B cell (primary cell): Measurements from ENCODE around the gene IL36G. TPM values are rescaled to one million over a fixed set of nuclear protein-coding genes. Genes with fewer than 3 reads are reported as not detected.

Experiments
- ATAC-seq: fragments of 200-7000 bp; cut with Tn5 transposase; one replicate; pipeline ENCODE4 v1.10.0; 2021; ENCODE audit warnings: low read depth, mild to moderate bottlenecking, moderate number of reproducible peaks, moderate library complexity
- CTCF ChIA-PET: fragments of 350-600 bp; sonication (Branson Sonifier 250); formaldehyde crosslinking; loops from one replicate; lab custom pipeline; 2021; ENCODE audit warnings: antibody characterized with exemption, inconsistent platforms; lab: Charles Lee
- POLR2A ChIA-PET: fragments of 350-600 bp; sonication (Branson Sonifier 250); formaldehyde crosslinking; loops from one replicate; lab custom pipeline; 2021; ENCODE audit warnings: antibody characterized with exemption; lab: Charles Lee
- DNase-seq: peaks from one replicate; pipeline ENCODE4 v3.0.0; 2013
- H2AFZ ChIP-seq: 2 replicates; pipeline ENCODE4 v1.6.1; 2012; ENCODE audit warnings: mild to moderate bottlenecking, low read depth, low read length; ENCODE audit not compliant: insufficient read depth, poor library complexity, severe bottlenecking
- H3K27ac ChIP-seq, 2 donors: 1 replicate in 1 of 2; 2 replicates in 1 of 2; pipeline ENCODE4 v1.5.1; 2012 to 2013; ENCODE audit warnings: low read length in 2 of 2, mild to moderate bottlenecking in 2 of 2, moderate library complexity in 1 of 2
- H3K27me3 ChIP-seq, 4 experiments: fragments of 200-600 bp in 1 of 4; sonication (generic) in 1 of 4; replicated peaks in 1 of 4; 1 replicate in 2 of 4; 2 replicates in 2 of 4; pipeline versions ENCODE4 v1.6.1 to v1.7.0; 2013 to 2016; ENCODE audit warnings: low read length in 3 of 4, mild to moderate bottlenecking in 2 of 4, mixed read lengths in 1 of 4, moderate library complexity in 1 of 4; ENCODE audit not compliant: insufficient read depth in 4 of 4, control insufficient read depth in 3 of 4; ENCODE audit errors: control extremely low read depth in 1 of 4
- H3K36me3 ChIP-seq, 2 experiments: replicated peaks in 1 of 2; 1 replicate in 1 of 2; 2 replicates in 1 of 2; pipeline versions ENCODE4 v1.6.1 to v1.7.1; 2013; ENCODE audit warnings: low read length in 1 of 2; ENCODE audit not compliant: insufficient read depth in 2 of 2, control insufficient read depth in 1 of 2; ENCODE audit errors: control extremely low read depth in 1 of 2, extremely low read depth in 1 of 2
- H3K4me1 ChIP-seq, 2 donors: fragments of 200-600 bp in 1 of 2; sonication (generic) in 1 of 2; 1 replicate in 1 of 2; 2 replicates in 1 of 2; pipeline versions ENCODE4 v1.5.1 to v1.6.1; 2013 to 2017; ENCODE audit warnings: low read length in 2 of 2; ENCODE audit not compliant: control insufficient read depth in 2 of 2, insufficient read depth in 2 of 2
- H3K4me2 ChIP-seq: replicated peaks from 2 replicates; pipeline ENCODE3; 2012; ENCODE audit warnings: mild to moderate bottlenecking, low read depth, low read length; ENCODE audit not compliant: poor library complexity, severe bottlenecking
- H3K4me3 ChIP-seq, 5 experiments: fragments of 200-600 bp in 1 of 5; sonication (generic) in 1 of 5; 1 replicate in 3 of 5; 2 replicates in 2 of 5; pipeline versions ENCODE4 v1.5.1 to v1.7.0; 2011 to 2016; ENCODE audit warnings: low read length in 4 of 5, mild to moderate bottlenecking in 4 of 5, low read depth in 2 of 5, control low read depth in 1 of 5, moderate library complexity in 1 of 5; ENCODE audit not compliant: insufficient read depth in 1 of 5; ENCODE audit errors: control extremely low read depth in 1 of 5, extremely low read depth in 1 of 5
- H3K79me2 ChIP-seq: fragments of 200-600 bp; sonication (generic); one replicate; pipeline ENCODE4 v1.6.0; 2016; ENCODE audit warnings: low read length; ENCODE audit not compliant: control insufficient read depth, insufficient read depth
- H3K9ac ChIP-seq: fragments of 200-600 bp; sonication (generic); 2 replicates; pipeline ENCODE4 v1.6.1; 2017; ENCODE audit warnings: mild to moderate bottlenecking, low read length, moderate library complexity
- H3K9me3 ChIP-seq, 3 donors: one replicate each; pipeline versions ENCODE4 v1.6.1 to v1.7.1; 2013; ENCODE audit warnings: low read length in 2 of 3; ENCODE audit not compliant: control insufficient read depth in 2 of 3, insufficient read depth in 1 of 3; ENCODE audit errors: control extremely low read depth in 1 of 3
- H4K20me1 ChIP-seq: 2 replicates; pipeline ENCODE4 v1.6.0; 2012; ENCODE audit warnings: mild to moderate bottlenecking, low read length; ENCODE audit not compliant: insufficient read depth, control insufficient read depth, poor library complexity, severe bottlenecking
- H3K27ac Mint-ChIP-seq: one replicate; pipeline ENCODE4 v1.8.0; 2021; ENCODE audit warnings: mixed read lengths
- H3K27me3 Mint-ChIP-seq: one replicate; pipeline ENCODE4 v1.8.0; 2021; ENCODE audit warnings: mixed read lengths
- H3K4me1 Mint-ChIP-seq: one replicate; pipeline ENCODE4 v1.8.0; 2021; ENCODE audit warnings: mixed read lengths
- H3K4me3 Mint-ChIP-seq: one replicate; pipeline ENCODE4 v1.8.0; 2021; ENCODE audit warnings: mixed read lengths
- H3K9me3 Mint-ChIP-seq: one replicate; pipeline ENCODE4 v1.8.0; 2022; ENCODE audit warnings: mixed read lengths; ENCODE audit not compliant: insufficient read depth
- EZH2 ChIP-seq: IDR thresholded peaks from 2 replicates; pipeline ENCODE4 v1.6.1; 2012; ENCODE audit warnings: borderline replicate concordance, low read depth, mild to moderate bottlenecking, moderate library complexity, low read length; ENCODE audit not compliant: insufficient read depth, poor library complexity, severe bottlenecking
- WGBS: methylation state at CpG from one replicate; pipeline ENCODE4 v1.1.5; 2013; ENCODE audit warnings: missing lambda C conversion rate; ENCODE audit not compliant: insufficient coverage; 5-methylcytosine and 5-hydroxymethylcytosine counted together
- intact Hi-C: fragments of 100-400 bp; cut with micrococcal nuclease; formaldehyde crosslinking; loops from one replicate; pipeline ENCODE4 v1.10.0; 2022
- polyA plus RNA-seq: library from polyadenylated mRNA; depleted of rRNA; stranded (reverse); fragments of >200 nt; gene quantifications from 2 replicates; pipeline ENCODE4 v1.2.3, GENCODE V29; 2012
- total RNA-seq, 2 donors: library from RNA; stranded (reverse); fragments of 120-200 nt in 1 of 2; gene quantifications; 1 replicate in 1 of 2; 2 replicates in 1 of 2; pipeline versions ENCODE4 v1.2.3 to v1.2.4, GENCODE V29; 2013 to 2022
- TF ChIP-seq, protein P1 (sequence below): fragments of 200-600 bp; IDR thresholded peaks from one replicate; pipeline ENCODE4 v1.8.0; 2022; ENCODE audit warnings: antibody characterized with exemption, mild to moderate bottlenecking

The IL36G gene
- total and polyA plus RNA-seq, 2 donors (not counting 1 experiment from before 2014, with no cell fraction given), result not detected

DNA sequence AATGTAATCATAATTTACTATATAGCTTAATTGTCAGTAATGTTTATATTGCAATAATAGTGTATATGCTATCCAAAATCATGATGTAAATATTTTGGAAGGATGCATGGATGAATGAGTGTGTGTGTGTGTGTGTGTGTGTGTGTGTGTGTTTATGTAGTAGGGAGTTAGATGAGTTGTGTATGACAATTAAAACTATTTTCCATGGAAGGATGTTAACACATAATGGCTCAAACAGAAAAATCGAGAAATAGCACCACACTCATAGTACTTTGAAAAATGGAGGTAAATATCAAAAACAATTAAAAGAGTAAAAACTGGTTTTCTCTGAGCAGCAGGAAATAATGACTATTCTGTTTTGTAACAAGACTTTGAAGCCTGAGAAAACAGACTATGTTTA lies 19.3 kb downstream of the IL36G start:
- TF ChIP-seq, protein P1, sequence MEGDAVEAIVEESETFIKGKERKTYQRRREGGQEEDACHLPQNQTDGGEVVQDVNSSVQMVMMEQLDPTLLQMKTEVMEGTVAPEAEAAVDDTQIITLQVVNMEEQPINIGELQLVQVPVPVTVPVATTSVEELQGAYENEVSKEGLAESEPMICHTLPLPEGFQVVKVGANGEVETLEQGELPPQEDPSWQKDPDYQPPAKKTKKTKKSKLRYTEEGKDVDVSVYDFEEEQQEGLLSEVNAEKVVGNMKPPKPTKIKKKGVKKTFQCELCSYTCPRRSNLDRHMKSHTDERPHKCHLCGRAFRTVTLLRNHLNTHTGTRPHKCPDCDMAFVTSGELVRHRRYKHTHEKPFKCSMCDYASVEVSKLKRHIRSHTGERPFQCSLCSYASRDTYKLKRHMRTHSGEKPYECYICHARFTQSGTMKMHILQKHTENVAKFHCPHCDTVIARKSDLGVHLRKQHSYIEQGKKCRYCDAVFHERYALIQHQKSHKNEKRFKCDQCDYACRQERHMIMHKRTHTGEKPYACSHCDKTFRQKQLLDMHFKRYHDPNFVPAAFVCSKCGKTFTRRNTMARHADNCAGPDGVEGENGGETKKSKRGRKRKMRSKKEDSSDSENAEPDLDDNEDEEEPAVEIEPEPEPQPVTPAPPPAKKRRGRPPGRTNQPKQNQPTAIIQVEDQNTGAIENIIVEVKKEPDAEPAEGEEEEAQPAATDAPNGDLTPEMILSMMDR, result no peak
- no peak for TF ChIP-seq EZH2
- intact Hi-C loops, result no loop called here
- ChIA-PET CTCF (no interaction called here), POLR2A (no interaction called here)
- Histone ChIP-seq H3K4me1 (no peaks in the 10 kb centered on the region), H3K36me3 (no peaks in the 10 kb centered on the region), H3K9me3 (peaks cover 1 to 17% (median 10%) of the 10 kb centered on the region in 3 donors), H3K9ac (no peak overlapping the region), H2AFZ (no peak overlapping the region), H3K4me2 (no peak overlapping the region), H3K27me3 (peaks cover 0 to 3% (median 0%) of the 10 kb centered on the region in 4 experiments), H3K4me3 (no peak overlapping the region), H4K20me1 (no peaks in the 10 kb centered on the region), H3K79me2 (no peaks in the 10 kb centered on the region), H3K27ac (no peak overlapping the region)
- Mint-ChIP-seq H3K27ac (no peak overlapping the region), H3K9me3 (peaks cover 16% of the 10 kb centered on the region), H3K4me1 (no peaks in the 10 kb centered on the region), H3K27me3 (peaks cover 43% of the 10 kb centered on the region), H3K4me3 (no peak overlapping the region)
- WGBS, result no CpG with 5 or more reads among the region's 1 CpG
- no peak for DNase-seq
- no peak for ATAC-seq

DNA sequence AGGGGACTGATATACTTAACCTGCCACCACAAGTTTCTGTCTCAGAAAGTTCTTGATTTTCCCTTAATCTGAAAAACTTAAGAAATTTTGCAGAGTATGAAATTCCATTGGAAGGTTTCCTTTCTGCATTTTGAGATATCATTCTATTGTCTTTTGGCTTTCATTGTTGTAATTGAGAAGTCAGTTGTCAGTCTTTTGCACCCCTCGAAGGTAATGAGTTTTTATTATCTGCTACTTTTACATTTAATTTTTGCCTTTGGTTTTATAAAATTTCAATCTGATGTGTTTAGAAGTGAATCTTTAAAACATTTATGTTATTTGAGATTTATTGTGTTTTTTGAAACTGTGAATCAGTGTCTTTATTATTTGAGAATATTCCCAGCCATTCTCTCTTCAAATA lies 22.6 kb downstream of the IL36G start:
- Histone ChIP-seq H3K36me3 (no peaks in the 10 kb centered on the region), H3K27me3 (peaks cover 0 to 3% (median 0%) of the 10 kb centered on the region in 4 experiments), H3K9ac (no peak overlapping the region), H3K4me1 (no peaks in the 10 kb centered on the region), H3K4me2 (no peak overlapping the region), H2AFZ (no peak overlapping the region), H3K27ac (no peak overlapping the region), H3K4me3 (no peak overlapping the region), H3K79me2 (no peaks in the 10 kb centered on the region), H3K9me3 (peaks cover 1 to 11% (median 6%) of the 10 kb centered on the region in 3 donors), H4K20me1 (no peaks in the 10 kb centered on the region)
- POLR2A ChIA-PET, result no interaction called here
- ATAC-seq, result no peak
- peaks cover 42% of the 10 kb centered on the region for H3K27me3 Mint-ChIP-seq
- H3K4me1 Mint-ChIP-seq, result no peaks in the 10 kb centered on the region
- no CpG with 5 or more reads among the region's 1 CpG for WGBS
- H3K27ac Mint-ChIP-seq, result no peak overlapping the region
- CTCF ChIA-PET, result no interaction called here
- no peak overlapping the region for H3K4me3 Mint-ChIP-seq
- H3K9me3 Mint-ChIP-seq, result peaks cover 8% of the 10 kb centered on the region
- no peak for TF ChIP-seq EZH2
- TF ChIP-seq, protein P1, result no peak
- no peak for DNase-seq
- intact Hi-C loops, result no loop called here
